Esophagus muscularis mucosa (tissue), 4 donors: ENCODE data around the gene NWD2. TPM values are rescaled to one million over a fixed set of nuclear protein-coding genes. Genes with fewer than 3 reads are reported as not detected.
A peak's percentile ranks its signal among the peaks of the same experiment; 100 is the strongest.

Source experiments
- DNase-seq: peaks from one replicate; pipeline ENCODE4 v3.0.0-alpha.2; 2017; ENCODE audit errors: extremely low spot score
- H3K27ac ChIP-seq, 4 donors: fragments of 200-600 bp; sonication (generic); replicated peaks in 1 of 4; 1 replicate in 3 of 4; 2 replicates in 1 of 4; pipeline ENCODE4 v1.5.1; 2016 to 2019; ENCODE audit warnings: mild to moderate bottlenecking in 1 of 4
- H3K27me3 ChIP-seq, 4 donors: fragments of 200-600 bp; sonication (generic); one replicate each; pipeline versions ENCODE4 v1.5.1 to v1.6.0; 2016 to 2019
- H3K36me3 ChIP-seq, 4 donors: fragments of 200-600 bp; sonication (generic); one replicate each; pipeline ENCODE4 v1.5.1; 2016 to 2019
- H3K4me1 ChIP-seq, 4 donors: fragments of 200-600 bp; sonication (generic); one replicate each; pipeline ENCODE4 v1.5.1; 2016 to 2019
- H3K4me3 ChIP-seq, 4 donors: fragments of 200-600 bp; sonication (generic); 1 replicate in 2 of 4; 2 replicates in 2 of 4; pipeline ENCODE4 v1.5.1; 2016 to 2019; ENCODE audit warnings: mild to moderate bottlenecking in 4 of 4, moderate library complexity in 1 of 4
- H3K9me3 ChIP-seq, 4 donors: fragments of 200-600 bp; sonication (generic); 1 replicate in 3 of 4; 2 replicates in 1 of 4; pipeline ENCODE4 v1.5.1; 2016 to 2019
- CTCF ChIP-seq, 3 experiments: fragments of 200-600 bp in 2 of 3; fragments of 450-650 bp in 1 of 3; sonication (generic) in 2 of 3; IDR thresholded peaks; one replicate each; pipeline ENCODE4 v1.5.1; 2017 to 2019; ENCODE audit warnings: antibody characterized with exemption in 3 of 3, mild to moderate bottlenecking in 2 of 3, moderate library complexity in 1 of 3
- EP300 ChIP-seq: sonication (generic); formaldehyde crosslinking; IDR thresholded peaks from one replicate; pipeline ENCODE4 v1.6.1; 2017; ENCODE audit warnings: antibody characterized with exemption
- POLR2A ChIP-seq: fragments of 450-650 bp; IDR thresholded peaks from one replicate; pipeline ENCODE4 v1.6.1; 2017; ENCODE audit warnings: antibody characterized with exemption, moderate library complexity, mild to moderate bottlenecking, low read depth
- POLR2AphosphoS5 ChIP-seq, 2 donors: sonication (generic); formaldehyde crosslinking; IDR thresholded peaks; one replicate each; pipeline ENCODE4 v1.6.1; 2017; ENCODE audit warnings: antibody characterized with exemption in 2 of 2
- WGBS: methylation state at CpG from one replicate; pipeline ENCODE4 v1.1.5; 2018; 5-methylcytosine and 5-hydroxymethylcytosine counted together
- intact Hi-C: fragments of 100-400 bp; cut with DNase I; formaldehyde crosslinking; loops from one replicate; pipeline ENCODE4 v1.15.1; 2023
- total RNA-seq, 4 donors: library from RNA; depleted of rRNA; stranded (reverse); fragments of >200 nt; gene quantifications; one replicate each; pipeline versions ENCODE4 v1.1.0 to v1.2.1, GENCODE V29; 2016

The NWD2 gene
- total RNA-seq, 4 donors from 2014 or later = 0.11 to 0.50 (median 0.30) TPM

DNA sequence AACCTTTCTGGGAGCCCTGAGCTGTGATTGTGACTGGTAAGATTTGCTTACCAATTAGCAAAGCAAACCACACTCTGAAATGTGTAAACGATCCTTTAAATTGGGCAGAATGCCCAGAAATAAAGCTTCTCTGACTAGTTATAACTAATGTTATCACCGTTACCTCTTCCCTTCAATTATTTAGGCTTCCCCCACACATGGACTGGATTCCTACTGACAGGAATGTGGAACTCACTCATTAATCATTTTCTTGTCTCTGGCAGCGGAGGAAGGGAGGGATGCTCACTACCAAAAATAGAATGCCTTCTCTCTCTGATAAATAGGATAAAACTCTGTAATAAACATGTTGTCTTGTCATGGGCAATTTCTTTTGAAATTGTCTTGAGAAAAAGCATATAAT is 25.3 kb upstream of the NWD2 start:
- Histone ChIP-seq H3K36me3 (no peaks in the 10 kb centered on the region), H3K4me3 (no peak overlapping the region), H3K27ac (no peak overlapping the region), H3K27me3 (no peaks in the 10 kb centered on the region), H3K9me3 (no peaks in the 10 kb centered on the region), H3K4me1 (peaks cover 0 to 19% (median 17%) of the 10 kb centered on the region in 4 donors)
- intact Hi-C loops = no loop called here
- no peak for DNase-seq
- TF ChIP-seq POLR2A = no peak
- TF ChIP-seq POLR2AphosphoS5 (IDR thresholded peaks at IDR 0.05) = no peak
- TF ChIP-seq CTCF (IDR thresholded peaks at IDR 0.05) = peak in 1 of 3 experiments; percentile 10
- 8% methylated on average over 3 of the region's 3 CpGs for WGBS

GRCh38 chr4:37219990-37220389 is 24.6 kb upstream of the NWD2 start:
- DNase-seq = no peak
- TF ChIP-seq EP300 (no peak), CTCF (IDR thresholded peaks at IDR 0.05) (no peak), POLR2AphosphoS5 (IDR thresholded peaks at IDR 0.05) (no peak), POLR2A (no peak)
- WGBS = 34% methylated on average over 2 of the region's 2 CpGs
- peaks cover 0 to 19% (median 17%) of the 10 kb centered on the region in 4 donors for H3K4me1 ChIP-seq
- H3K9me3 ChIP-seq = no peaks in the 10 kb centered on the region
- no peaks in the 10 kb centered on the region for H3K36me3 ChIP-seq
- no peak overlapping the region for H3K4me3 ChIP-seq
- H3K27ac ChIP-seq = no peak overlapping the region
- intact Hi-C loops = no loop called here
- H3K27me3 ChIP-seq = no peaks in the 10 kb centered on the region

DNA sequence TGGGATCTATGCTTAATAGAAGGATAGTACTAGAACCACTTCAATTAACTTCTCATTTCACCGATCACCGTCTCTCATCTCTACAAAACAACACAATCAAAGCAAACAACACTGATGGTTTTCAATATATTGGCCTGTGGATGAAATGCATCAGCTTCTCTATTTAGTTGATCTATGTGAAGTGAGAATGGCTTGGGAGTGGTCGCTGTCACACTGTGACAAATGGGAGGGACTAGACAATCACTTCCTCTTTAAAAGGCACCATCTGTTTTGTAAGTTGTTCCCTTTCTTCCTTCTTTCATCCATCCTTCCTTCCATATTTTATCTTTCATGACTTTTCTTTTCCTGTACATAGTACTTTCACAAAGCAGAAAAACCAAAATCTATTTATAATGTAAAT is 23.9 kb upstream of the NWD2 start:
- Histone ChIP-seq H3K9me3 (no peaks in the 10 kb centered on the region), H3K27ac (no peak overlapping the region), H3K4me1 (peaks cover 0 to 19% (median 17%) of the 10 kb centered on the region in 4 donors), H3K27me3 (no peaks in the 10 kb centered on the region), H3K4me3 (no peak overlapping the region), H3K36me3 (no peaks in the 10 kb centered on the region)
- TF ChIP-seq POLR2A = no peak
- no peak for TF ChIP-seq CTCF (IDR thresholded peaks at IDR 0.05)
- no peak for TF ChIP-seq EP300
- no peak for TF ChIP-seq POLR2AphosphoS5 (IDR thresholded peaks at IDR 0.05)
- intact Hi-C loops = no loop called here
- DNase-seq = no peak
- WGBS = 91% methylated on average over 3 of the region's 3 CpGs

DNA sequence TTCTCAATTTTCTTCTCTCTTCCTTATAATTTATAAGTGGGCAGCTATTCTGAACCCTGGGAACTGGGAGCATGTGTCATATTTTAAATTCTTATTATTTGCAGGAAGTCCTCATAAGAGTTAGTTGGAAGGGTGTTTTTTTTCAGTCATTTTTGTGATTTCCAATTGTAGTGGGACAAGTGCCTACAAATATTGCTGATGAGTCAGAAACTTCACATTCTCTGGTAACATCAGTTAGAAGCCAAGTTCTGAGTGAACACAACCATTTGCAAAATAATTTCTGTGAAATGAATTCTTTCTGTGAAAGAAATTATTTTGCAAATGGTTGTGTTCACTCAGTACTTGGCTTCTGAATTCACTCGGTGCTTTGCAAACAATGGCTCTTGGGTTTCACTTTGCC is 20.8 kb upstream of the NWD2 start:
- TF ChIP-seq POLR2AphosphoS5 (IDR thresholded peaks at IDR 0.05) (no peak), POLR2A (no peak), EP300 (no peak), CTCF (IDR thresholded peaks at IDR 0.05) (no peak)
- 61% methylated on average over 1 of the region's 1 CpG for WGBS
- no peak for DNase-seq

GRCh38 chr4:37224854-37225253 is 19.7 kb upstream of the NWD2 start:
- intact Hi-C loops = no loop called here
- Histone ChIP-seq H3K4me3 (no peak overlapping the region), H3K9me3 (no peaks in the 10 kb centered on the region), H3K4me1 (peaks cover 0 to 7% (median 6%) of the 10 kb centered on the region in 4 donors), H3K36me3 (no peaks in the 10 kb centered on the region), H3K27me3 (no peaks in the 10 kb centered on the region), H3K27ac (no peak overlapping the region)
- 80% methylated on average over 4 of the region's 4 CpGs for WGBS
- TF ChIP-seq POLR2A = no peak
- no peak for TF ChIP-seq EP300
- no peak for TF ChIP-seq POLR2AphosphoS5 (IDR thresholded peaks at IDR 0.05)
- TF ChIP-seq CTCF (IDR thresholded peaks at IDR 0.05) = no peak
- DNase-seq = no peak

More for the DNA sequence above, 20.8 kb upstream of the NWD2 start:
- Histone ChIP-seq H3K27ac (no peak overlapping the region), H3K27me3 (no peaks in the 10 kb centered on the region), H3K4me3 (no peak overlapping the region), H3K4me1 (peaks cover 0 to 17% (median 16%) of the 10 kb centered on the region in 4 donors), H3K9me3 (no peaks in the 10 kb centered on the region), H3K36me3 (no peaks in the 10 kb centered on the region)
- intact Hi-C loops = no loop called here
